ENCODE measurements around the gene GOLGA6D. TPM values are rescaled to one million over a fixed set of nuclear protein-coding genes. Genes with fewer than 3 reads are reported as not detected.

Gene GOLGA6D, protein sequence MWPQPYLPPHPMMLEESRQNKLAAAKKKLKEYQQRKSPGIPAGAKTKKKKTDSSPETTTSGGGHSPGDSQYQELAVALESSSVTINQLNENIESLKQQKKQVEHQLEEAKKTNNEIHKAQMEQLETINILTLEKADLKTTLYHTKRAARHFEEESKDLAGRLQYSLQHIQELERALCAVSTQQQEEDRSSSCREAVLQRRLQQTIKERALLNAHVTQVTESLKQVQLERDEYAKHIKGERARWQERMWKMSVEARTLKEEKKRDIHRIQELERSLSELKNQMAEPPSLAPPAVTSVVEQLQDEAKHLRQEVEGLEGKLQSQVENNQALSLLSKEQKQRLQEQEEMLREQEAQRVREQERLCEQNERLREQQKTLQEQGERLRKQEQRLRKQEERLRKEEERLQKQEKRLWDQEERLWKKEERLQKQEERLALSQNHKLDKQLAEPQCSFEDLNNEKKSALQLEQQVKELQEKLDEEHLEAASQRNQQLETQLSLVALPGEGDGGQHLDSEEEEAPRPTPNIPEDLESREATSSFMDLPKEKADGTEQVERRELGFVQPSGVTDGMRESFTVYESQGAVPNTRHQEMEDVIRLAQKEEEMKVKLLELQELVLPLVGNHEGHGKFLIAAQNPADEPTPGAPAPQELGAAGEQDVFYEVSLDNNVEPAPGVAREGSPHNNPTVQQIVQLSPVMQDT
- not detected in 2 replicates for total RNA-seq

DNA sequence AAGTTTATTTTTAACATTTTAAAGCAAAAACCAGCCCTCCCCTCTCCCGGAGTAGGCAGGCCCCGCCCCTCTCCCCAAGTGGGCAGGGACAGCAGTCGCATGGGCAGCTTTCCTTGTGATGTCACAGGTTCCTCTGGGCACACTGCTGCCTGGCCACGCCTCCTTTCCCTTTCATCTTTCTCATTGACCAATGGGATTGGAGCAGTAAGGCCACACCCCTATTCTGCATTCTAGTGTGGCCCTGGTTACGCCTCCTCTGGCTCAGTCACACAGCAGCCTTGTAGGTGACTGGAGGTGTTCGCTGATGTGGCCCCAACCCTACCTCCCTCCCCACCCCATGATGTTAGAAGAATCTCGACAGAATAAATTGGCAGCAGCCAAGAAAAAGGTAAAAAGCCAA lies at the start of gene GOLGA6D:
Gene GOLGA6D, plus strand, starts transcription at position 264 of the 400 bp plus-strand sequence. Its CDS starts 41 bp downstream, at position 305.

DNA sequence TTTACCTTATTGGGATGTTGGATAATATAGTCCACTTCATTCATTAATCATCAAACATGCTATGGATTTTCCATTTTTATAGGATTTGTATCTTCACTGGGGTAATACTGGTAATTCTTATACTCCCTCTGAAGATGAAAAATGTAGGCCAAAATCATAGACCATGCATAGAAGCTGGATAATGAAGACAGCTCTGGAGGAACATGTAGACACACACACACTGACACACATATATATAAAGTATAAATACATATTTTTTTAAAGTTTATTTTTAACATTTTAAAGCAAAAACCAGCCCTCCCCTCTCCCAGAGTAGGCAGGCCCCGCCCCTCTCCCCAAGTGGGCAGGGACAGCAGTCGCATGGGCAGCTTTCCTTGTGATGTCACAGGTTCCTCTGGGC lies 24.6 kb upstream of the GOLGA6D start, which contains the start of gene GOLGA6C:
Gene GOLGA6C, plus strand, starts transcription at position 301 of the 400 bp plus-strand sequence. CDS start 265 bp downstream, outside the sequence.

DNA sequence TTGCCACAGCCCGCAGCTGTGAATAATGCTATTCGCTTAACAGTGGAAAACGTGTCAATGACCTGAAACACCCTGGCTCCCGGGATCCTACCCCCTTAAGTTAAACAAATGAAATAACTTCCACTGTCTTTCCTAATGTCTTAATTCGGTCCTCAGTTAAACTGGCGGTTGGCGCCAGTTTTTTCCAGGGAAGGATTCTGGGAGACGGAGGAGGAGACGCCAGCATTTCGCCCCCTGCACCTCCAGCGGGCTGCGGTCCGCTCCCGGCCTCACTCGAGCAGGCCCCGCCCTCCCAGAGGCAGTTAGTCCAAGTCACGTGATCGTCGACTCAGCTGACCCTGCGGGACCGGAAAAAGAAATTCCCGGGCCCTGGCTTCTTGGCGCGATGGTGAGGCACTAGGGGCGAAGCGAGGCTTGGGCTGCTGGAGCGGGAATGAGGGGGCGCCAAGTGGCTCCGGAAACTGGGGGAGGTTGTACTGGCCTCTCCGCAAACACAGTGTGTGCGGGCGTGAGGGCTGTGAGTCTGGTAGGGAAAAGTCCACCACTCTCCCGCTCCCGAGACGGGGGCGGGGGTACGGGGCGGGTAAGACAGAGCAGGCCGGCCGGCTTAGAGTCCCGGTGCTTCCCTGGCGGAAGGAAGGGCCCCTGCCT lies 53.2 kb downstream of the GOLGA6D start, which contains the start of gene COMMD4:
Gene COMMD4, plus strand, starts transcription at position 359 of the 651 bp plus-strand sequence. Its CDS starts 27 bp downstream, at position 386.

Other genes starting within 250 kb of the GOLGA6D start
- gene C15orf39, start 81.0 kb upstream of the GOLGA6D start, total RNA-seq, result 10.1 and 10.8 TPM in 2 replicates
- not detected in 2 replicates for gene GOLGA6C, start 24.5 kb upstream of the GOLGA6D start, total RNA-seq
- 156 and 191 TPM in 2 replicates for gene COMMD4, start 53.2 kb downstream of the GOLGA6D start, total RNA-seq
- under 0.01 and 5.3 TPM in 2 replicates for gene NEIL1, start 64.2 kb downstream of the GOLGA6D start, total RNA-seq
- 69.8 and 85.9 TPM in 2 replicates for gene MAN2C1, start 85.8 kb downstream of the GOLGA6D start, total RNA-seq
- 24.6 and 25.7 TPM in 2 replicates for gene SIN3A, start 168.9 kb downstream of the GOLGA6D start, total RNA-seq